Eye (tissue), 1 donor: ENCODE results near the gene ADGRF4.
"Not testable (repeated sequence)": the region's sequence is repeated elsewhere in the genome, so short reads cannot be mapped to it uniquely, and the experiment has no call there.

ENCODE experiments used
- DNase-seq: peaks from one replicate; pipeline ENCODE4 v3.0.0-alpha.2; 2015

ADGRF4 gene

DNA sequence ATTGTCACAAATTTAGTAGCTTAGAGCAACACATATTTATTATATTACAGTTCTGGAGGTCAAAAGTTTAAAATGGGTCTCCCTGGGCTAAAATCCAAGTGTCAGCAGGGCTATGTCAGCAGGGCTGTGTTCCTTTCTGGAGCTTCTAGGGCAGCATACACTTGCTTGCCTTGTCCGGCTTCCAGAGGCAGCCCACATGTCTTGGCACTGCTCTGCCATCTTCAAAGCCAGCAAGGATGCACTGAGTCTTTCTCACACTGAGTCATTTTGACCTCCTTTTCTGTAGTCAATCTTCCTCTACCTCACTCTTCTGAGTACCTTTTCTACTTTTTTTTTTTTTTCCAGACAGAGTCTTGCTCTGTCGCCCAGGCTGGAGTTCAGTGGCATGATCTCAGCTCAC, 39.0 kb downstream of the ADGRF4 start:
- no peak for DNase-seq

DNA sequence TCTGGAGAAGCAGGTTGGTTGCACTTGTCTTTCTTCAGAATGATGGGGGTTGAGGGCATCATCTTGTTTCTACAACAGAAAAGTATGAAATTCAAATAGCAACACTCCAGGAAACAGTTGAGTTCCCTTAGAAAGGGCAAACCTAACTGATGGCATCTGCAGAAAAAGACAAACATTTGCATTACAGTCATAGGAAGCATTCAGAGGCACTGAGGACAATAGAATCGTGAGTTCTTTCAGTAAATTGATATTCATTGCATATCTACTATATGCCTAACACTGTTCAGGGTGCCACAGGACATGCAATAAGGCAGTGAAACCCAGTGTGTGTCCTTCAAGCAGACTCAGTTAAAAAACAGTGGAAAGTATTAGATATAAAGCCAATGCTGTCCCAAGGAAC, 42.3 kb downstream of the ADGRF4 start:
- DNase-seq = no peak

DNA sequence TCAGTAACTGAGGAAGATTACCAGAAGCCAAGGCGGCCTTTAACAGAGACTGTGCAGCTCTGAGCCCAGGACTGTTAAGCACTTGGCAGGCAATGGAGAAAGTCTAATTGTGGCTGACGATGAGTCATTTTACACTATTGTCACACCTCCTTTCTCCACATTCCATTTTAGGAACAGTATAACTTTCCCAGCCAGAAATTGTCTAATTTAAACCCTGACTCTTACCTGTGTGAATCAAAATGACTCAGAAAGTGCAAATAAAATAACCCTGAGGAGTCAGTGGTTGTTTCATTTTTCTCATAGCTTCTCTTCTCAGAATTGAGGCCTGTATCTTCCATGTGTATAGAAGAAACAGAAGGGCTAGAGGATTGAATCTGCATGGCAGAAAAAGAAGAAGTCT, 43.4 kb downstream of the ADGRF4 start:
- DNase-seq = no peak

DNA sequence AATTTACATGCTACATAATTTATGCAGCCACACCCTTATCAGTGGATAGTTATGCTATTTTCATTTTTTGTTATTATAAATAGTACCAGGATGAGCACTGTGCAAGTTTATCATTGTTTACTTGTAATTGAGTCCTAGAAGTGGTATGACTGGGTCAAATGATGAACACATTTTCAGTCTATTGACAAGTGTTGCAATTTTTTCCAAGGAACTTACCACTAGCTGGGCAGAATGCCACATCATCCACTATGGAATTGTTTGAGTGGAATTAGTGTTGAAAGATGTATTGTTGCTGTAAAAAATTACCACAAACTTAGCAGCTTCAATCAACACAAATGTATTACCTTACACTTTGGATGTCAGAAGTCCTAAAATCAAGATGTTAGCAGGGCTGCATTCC, 45.4 kb downstream of the ADGRF4 start:
- no peak for DNase-seq

DNA sequence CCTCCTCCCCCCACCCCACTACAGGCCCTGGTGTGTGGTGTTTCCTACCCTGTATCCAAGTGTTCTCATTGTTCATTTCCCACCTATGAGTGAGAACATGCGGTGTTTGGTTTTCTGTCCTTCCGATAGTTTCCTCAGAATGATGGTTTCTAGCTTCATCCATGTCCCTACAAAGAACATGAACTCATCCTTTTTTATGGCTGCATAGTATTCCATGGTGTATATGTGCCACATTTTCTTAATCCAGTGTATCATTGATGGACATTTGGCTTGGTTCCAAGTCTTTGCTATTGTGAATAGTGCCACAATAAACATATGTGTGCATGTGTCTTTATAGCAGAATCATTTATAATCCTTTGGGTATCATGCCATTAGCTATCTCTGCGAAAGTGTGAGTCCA, 46.9 kb downstream of the ADGRF4 start:
- DNase-seq = not testable (repeated sequence)

DNA sequence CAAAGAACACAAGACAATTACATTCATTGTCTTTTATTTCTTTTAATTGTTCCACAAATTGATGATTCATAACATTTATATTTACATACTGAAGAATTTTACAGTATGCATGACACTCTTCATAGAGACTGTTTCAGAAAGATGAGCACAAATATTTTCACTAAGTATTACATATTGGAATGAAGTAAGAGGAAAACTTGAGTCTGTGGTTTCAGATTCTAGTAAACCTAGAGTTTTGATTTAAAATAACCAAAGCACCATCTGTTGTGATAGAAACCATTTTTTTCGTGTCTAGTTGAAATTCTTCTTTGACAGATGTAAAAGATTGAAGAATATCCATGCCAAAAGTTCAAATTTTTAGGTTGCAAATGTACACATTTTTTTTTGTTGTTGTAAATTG, 51.4 kb downstream of the ADGRF4 start:
- no peak for DNase-seq

DNA sequence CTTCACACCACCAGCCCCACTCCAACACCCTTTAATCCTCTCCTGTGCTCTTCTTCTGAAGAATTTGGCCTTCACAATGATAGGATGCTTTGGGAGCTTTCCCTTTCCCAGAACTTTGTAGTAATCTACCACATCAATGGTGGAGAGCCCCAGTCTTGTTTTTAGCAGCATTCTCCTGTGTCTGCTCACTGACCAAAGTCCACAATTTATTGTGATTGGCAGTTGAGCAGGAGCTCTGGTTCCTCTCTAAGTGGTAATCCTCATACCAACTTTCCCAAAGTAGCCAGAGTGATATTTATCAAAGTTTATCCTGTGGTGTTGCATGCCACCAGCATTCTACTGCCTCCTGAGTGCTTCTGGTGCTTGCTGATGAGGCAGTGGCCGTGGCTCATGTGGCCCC, 54.4 kb downstream of the ADGRF4 start:
- no peak for DNase-seq

DNA sequence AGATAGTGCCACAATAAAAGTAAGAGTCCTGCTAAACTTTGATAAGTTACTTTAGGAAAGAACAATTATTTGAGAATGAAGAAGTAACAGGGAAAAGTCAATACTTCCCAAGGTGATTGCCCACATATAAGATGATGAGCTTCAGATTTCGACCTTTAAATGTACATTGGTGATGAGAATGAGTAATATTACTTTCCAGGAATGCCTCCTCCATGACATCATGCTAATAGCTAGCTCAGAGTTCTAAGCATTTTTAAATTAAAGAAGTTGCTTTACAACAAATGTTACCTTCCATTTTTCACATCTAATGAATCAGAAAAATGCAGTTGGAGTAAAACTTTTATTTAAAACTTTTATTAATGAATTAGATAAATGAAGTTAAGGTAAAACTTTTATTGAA, 61.0 kb downstream of the ADGRF4 start:
- no peak for DNase-seq

DNA sequence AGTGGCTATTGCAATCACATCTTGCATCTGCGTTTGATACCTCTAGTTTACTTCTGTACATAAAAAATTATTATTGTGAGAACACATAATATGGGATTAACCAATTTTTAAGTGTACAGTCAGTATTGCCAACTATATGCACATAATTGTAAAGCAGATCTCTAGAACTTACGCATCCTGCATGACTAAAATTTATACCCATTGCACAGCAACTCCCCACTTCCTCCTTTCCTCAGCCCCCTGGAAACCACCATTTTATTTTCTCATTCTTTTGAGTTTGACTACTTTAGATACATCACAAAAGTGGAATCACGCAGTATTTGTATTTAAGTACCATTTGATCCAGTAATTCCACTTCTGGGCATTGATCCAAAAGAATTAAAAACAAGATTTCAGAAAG, 64.1 kb downstream of the ADGRF4 start:
- DNase-seq = no peak

DNA sequence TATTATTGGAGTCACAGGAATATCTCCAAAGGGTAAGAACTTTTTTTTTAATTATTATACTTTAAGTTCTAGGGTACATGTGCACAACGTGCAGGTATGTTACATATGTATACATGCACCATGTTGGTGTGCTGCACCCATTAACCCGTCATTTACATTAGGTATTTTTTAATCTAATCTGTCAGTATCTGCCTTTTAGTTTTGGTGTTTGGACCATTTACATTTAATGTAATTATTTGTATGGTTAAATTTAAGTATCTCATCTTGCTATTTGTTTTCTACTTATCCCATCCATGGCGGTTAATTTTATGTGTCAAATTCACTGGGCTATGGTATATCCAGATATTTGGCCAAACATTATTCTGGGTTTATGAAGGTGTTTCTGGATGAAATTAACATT, 68.1 kb downstream of the ADGRF4 start:
- DNase-seq = no peak

DNA sequence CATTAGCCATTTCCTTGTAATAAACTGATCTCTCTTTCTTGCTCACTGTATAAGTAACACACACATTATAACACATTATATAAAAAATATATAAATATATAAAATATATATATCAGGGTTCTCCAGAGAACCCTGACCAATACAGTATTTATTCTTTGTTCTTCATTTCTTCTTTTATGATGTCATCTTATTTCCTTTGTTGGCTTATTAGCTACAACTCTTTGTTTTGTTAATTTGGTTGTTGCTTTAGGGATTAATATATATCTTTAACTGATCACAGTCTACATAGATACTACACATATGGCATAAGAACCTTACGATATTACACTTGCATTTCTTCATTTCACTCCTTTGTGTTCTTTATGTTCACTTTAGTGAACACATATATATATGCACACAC, 68.7 kb downstream of the ADGRF4 start:
- DNase-seq = no peak

DNA sequence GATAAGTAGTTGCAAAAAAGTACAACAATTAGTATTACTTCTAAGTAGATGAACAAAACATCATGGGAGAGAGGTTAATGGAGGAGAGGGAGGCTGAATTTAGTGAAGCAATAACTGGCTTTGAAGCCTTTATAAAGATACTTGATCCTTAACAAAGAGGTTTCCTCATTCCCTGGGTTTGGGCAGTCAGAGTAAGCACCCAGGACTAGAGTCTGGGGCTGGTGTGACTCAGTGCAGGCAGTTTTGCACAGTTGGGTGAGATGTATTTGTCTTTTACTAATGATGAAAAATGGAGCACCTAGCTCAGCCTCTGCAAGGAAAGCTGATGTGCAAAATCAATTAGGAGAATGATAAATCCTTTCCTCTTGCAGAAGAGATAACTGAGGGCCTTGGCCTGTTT, 71.6 kb downstream of the ADGRF4 start:
- DNase-seq = no peak
